IMR-90 (cell line): ENCODE measurements around the gene LENG1. TPM values are rescaled to one million over a fixed set of nuclear protein-coding genes. Genes with fewer than 3 reads are reported as not detected.
A peak's percentile ranks its signal among the peaks of the same experiment; 100 is the strongest.

Experiments
- ATAC-seq: fragments of 200-7000 bp; cut with Tn5 transposase; 2 replicates; pipeline ENCODE4 v1.9.1; 2020; ENCODE audit warnings: low read depth, mild to moderate bottlenecking, moderate library complexity
- BruUV-seq: library from RNA; stranded (reverse); fragments of 400-500 nt; replicated peaks from 2 replicates; lab custom pipeline; 2021; lab: Mats Ljungman, UMichigan
- CTCF ChIA-PET: fragments of 300-600 bp; formaldehyde crosslinking; extraction: SDS; loops from one replicate; lab custom pipeline; 2021; ENCODE audit warnings: antibody characterized with exemption; lab: Yijun Ruan, JAX
- POLR2A ChIA-PET: fragments of 300-600 bp; sonication (Branson Sonifier 250); formaldehyde crosslinking; loops from one replicate; lab custom pipeline; 2022; ENCODE audit warnings: antibody characterized with exemption; ENCODE audit not compliant: unreplicated experiment; lab: Charles Lee
- DNase-seq: peaks from one replicate; pipeline ENCODE4 v3.0.0; 2013
- H2AFZ ChIP-seq: replicated peaks from 2 replicates; pipeline ENCODE3; 2013; ENCODE audit warnings: low read length, mild to moderate bottlenecking; ENCODE audit not compliant: poor library complexity
- H2AK5ac ChIP-seq: 2 replicates; pipeline ENCODE4 v1.6.1; 2013; ENCODE audit warnings: low read depth, low read length, inconsistent platforms
- H2AK9ac ChIP-seq: replicated peaks from 2 replicates; pipeline ENCODE3; 2013; ENCODE audit warnings: mild to moderate bottlenecking, low read depth, low read length, moderate library complexity; ENCODE audit not compliant: poor library complexity
- H2BK120ac ChIP-seq: 2 replicates; pipeline ENCODE4 v1.6.1; 2013; ENCODE audit warnings: low read depth, low read length, inconsistent platforms
- H2BK15ac ChIP-seq: 3 replicates; pipeline ENCODE4 v1.6.1; 2013; ENCODE audit warnings: low read depth, low read length, inconsistent platforms
- H2BK20ac ChIP-seq: 2 replicates; pipeline ENCODE4 v1.6.1; 2013; ENCODE audit warnings: low read depth, mild to moderate bottlenecking, inconsistent platforms, low read length, moderate library complexity
- H2BK5ac ChIP-seq: 2 replicates; pipeline ENCODE4 v1.6.1; 2013; ENCODE audit warnings: mild to moderate bottlenecking, low read depth, low read length, inconsistent platforms; ENCODE audit not compliant: poor library complexity, severe bottlenecking
- H3K14ac ChIP-seq: replicated peaks from 2 replicates; pipeline ENCODE4 v1.6.1; 2013; ENCODE audit warnings: low read depth, low read length, inconsistent platforms
- H3K18ac ChIP-seq: 2 replicates; pipeline ENCODE4 v1.6.1; 2013; ENCODE audit warnings: low read depth, low read length, control low read depth
- H3K23ac ChIP-seq: 2 replicates; pipeline ENCODE4 v1.6.1; 2013; ENCODE audit warnings: low read depth, low read length, inconsistent platforms
- H3K27ac ChIP-seq: 2 replicates; pipeline ENCODE4 v1.5.1; 2013; ENCODE audit warnings: mild to moderate bottlenecking, control low read depth, low read length; ENCODE audit not compliant: insufficient read depth
- H3K27me3 ChIP-seq: 2 replicates; pipeline ENCODE4 v1.6.1; 2013; ENCODE audit warnings: low read length; ENCODE audit not compliant: control insufficient read depth, insufficient read depth
- H3K36me3 ChIP-seq: 2 replicates; pipeline ENCODE4 v1.6.1; 2013; ENCODE audit warnings: low read length, mixed read lengths; ENCODE audit not compliant: control insufficient read depth, insufficient read depth
- H3K4ac ChIP-seq: 2 replicates; pipeline ENCODE4 v1.6.1; 2013; ENCODE audit warnings: low read depth, low read length, inconsistent platforms
- H3K4me1 ChIP-seq: 2 replicates; pipeline ENCODE4 v1.6.1; 2013; ENCODE audit warnings: low read length, mixed read lengths; ENCODE audit not compliant: control insufficient read depth, insufficient read depth
- H3K4me2 ChIP-seq: 2 replicates; pipeline ENCODE4 v1.6.1; 2013; ENCODE audit warnings: low read depth, mild to moderate bottlenecking, control low read depth, low read length, moderate library complexity
- H3K4me3 ChIP-seq: 2 replicates; pipeline ENCODE4 v1.5.1; 2013; ENCODE audit warnings: low read depth, mild to moderate bottlenecking, control low read depth, low read length, moderate library complexity; ENCODE audit not compliant: insufficient read depth
- H3K56ac ChIP-seq: 2 replicates; pipeline ENCODE4 v1.6.1; 2013; ENCODE audit warnings: low read length, inconsistent platforms; ENCODE audit not compliant: insufficient read depth; ENCODE audit errors: extremely low read depth
- H3K79me1 ChIP-seq, 2 experiments: 2 replicates each; pipeline ENCODE4 v1.6.1; 2013; ENCODE audit warnings: low read length in 2 of 2, inconsistent platforms in 1 of 2, low read depth in 1 of 2
- H3K9ac ChIP-seq: 2 replicates; pipeline ENCODE4 v1.6.1; 2013; ENCODE audit warnings: low read depth, low read length, control low read depth
- H3K9me1 ChIP-seq: 2 replicates; pipeline ENCODE4 v1.6.1; 2013; ENCODE audit warnings: low read length, inconsistent platforms; ENCODE audit not compliant: insufficient read depth
- H3K9me3 ChIP-seq: 2 replicates; pipeline ENCODE4 v1.6.1; 2013; ENCODE audit warnings: low read length; ENCODE audit not compliant: control insufficient read depth, insufficient read depth
- H4K20me1 ChIP-seq: 2 replicates; pipeline ENCODE4 v1.6.1; 2013; ENCODE audit warnings: low read length, inconsistent platforms; ENCODE audit not compliant: insufficient read depth
- H4K5ac ChIP-seq: 2 replicates; pipeline ENCODE4 v1.6.1; 2013; ENCODE audit warnings: mild to moderate bottlenecking, low read depth, low read length, control low read depth
- H4K8ac ChIP-seq, 2 experiments: 2 replicates each; pipeline ENCODE4 v1.6.1; 2013; ENCODE audit warnings: low read depth in 2 of 2, low read length in 2 of 2, control low read depth in 1 of 2, inconsistent platforms in 1 of 2
- H4K91ac ChIP-seq: 2 replicates; pipeline ENCODE4 v1.6.1; 2013; ENCODE audit warnings: low read depth, low read length, inconsistent platforms; ENCODE audit not compliant: insufficient read depth
- CHD1 ChIP-seq: IDR thresholded peaks from 2 replicates; pipeline ENCODE4 v1.6.1; 2012; ENCODE audit warnings: low read depth, low read length, improper control_type of control experiment
- CTCF ChIP-seq: conservative IDR thresholded peaks from 2 replicates; pipeline ENCODE4 v1.5.1; 2012; ENCODE audit warnings: mild to moderate bottlenecking, low read depth, low read length, improper control_type of control experiment
- ELK1 ChIP-seq: fragments of 150-350 bp; IDR thresholded peaks from 2 replicates; pipeline ENCODE4 v1.6.1; 2016; ENCODE audit warnings: low read depth, mild to moderate bottlenecking, low read length, moderate library complexity, borderline replicate concordance
- MAZ ChIP-seq: IDR thresholded peaks from 2 replicates; pipeline ENCODE4 v1.6.1; 2012; ENCODE audit warnings: low read depth, mild to moderate bottlenecking, low read length, improper control_type of control experiment, moderate library complexity, borderline replicate concordance
- RAD21 ChIP-seq: IDR thresholded peaks from 2 replicates; pipeline ENCODE4 v1.6.1; 2012; ENCODE audit warnings: low read length, improper control_type of control experiment
- RFX5 ChIP-seq: IDR thresholded peaks from 2 replicates; pipeline ENCODE4 v1.8.0; 2012; ENCODE audit warnings: low read depth, mild to moderate bottlenecking, low read length, moderate library complexity
- SMC3 ChIP-seq: fragments of 150-350 bp; IDR thresholded peaks from 2 replicates; pipeline ENCODE4 v1.6.1; 2016; ENCODE audit warnings: low read depth, mild to moderate bottlenecking, antibody characterized with exemption, low read length, moderate library complexity
- WGBS, 2 experiments: methylation state at CpG; one replicate each; pipeline versions ENCODE4 v1.1.5 to v1.1.7; 2013; ENCODE audit warnings: missing lambda C conversion rate in 2 of 2; ENCODE audit not compliant: insufficient read length in 1 of 2; ENCODE audit errors: extremely low coverage in 2 of 2; 5-methylcytosine and 5-hydroxymethylcytosine counted together
- dilution Hi-C: fragments of 300-500 bp; cut with HindIII; formaldehyde crosslinking; loops from one replicate; pipeline ENCODE4 v1.14.3; 2018; ENCODE audit warnings: low sequenced_read_pairs; ENCODE audit not compliant: unreplicated experiment
- in situ Hi-C: fragments of 300-500 bp; cut with MboI; formaldehyde crosslinking; loops from 3 replicates; pipeline ENCODE4 v1.14.3; 2019; ENCODE audit warnings: low sequenced_read_pairs, inconsistent platforms, mixed read lengths
- intact Hi-C: fragments of 100-400 bp; cut with micrococcal nuclease; formaldehyde crosslinking; loops from 2 replicates; pipeline ENCODE4 v1.10.0; 2022
- polyA plus RNA-seq, 3 experiments: library from polyadenylated mRNA; depleted of rRNA; stranded (reverse); fragments of >200 nt; gene quantifications; 2 replicates each; pipeline ENCODE4 v1.2.3, GENCODE V29; 2012; ENCODE audit warnings: low replicate concordance in 1 of 3
- total RNA-seq: library from RNA; depleted of rRNA; stranded (reverse); fragments of >200 nt; gene quantifications from 2 replicates; pipeline ENCODE4 v1.2.3, GENCODE V29; 2012

Gene LENG1
- total and polyA plus RNA-seq, 2 of the 4 experiments (the other 2 are of a cell fraction), result 2.7 to 5.3 TPM

- ChIA-PET POLR2A (no interaction called here), CTCF (no interaction called here)
- Histone ChIP-seq H2AFZ (peak overlapping the region; percentile 89), H4K20me1 (no peaks in the 10 kb centered on the region), H3K18ac (no peak overlapping the region), H4K91ac (no peak overlapping the region), H4K8ac (no peak overlapping the region), H3K9ac (no peak overlapping the region), H2BK20ac (no peak overlapping the region), H3K27me3 (no peaks in the 10 kb centered on the region), H3K4me1 (no peaks in the 10 kb centered on the region), H3K4me2 (no peak overlapping the region), H2BK120ac (no peak overlapping the region), H2BK15ac (no peak overlapping the region), H2AK5ac (no peak overlapping the region), H3K4me3 (no peak overlapping the region), H3K23ac (no peak overlapping the region), H3K79me1 (no peaks in the 10 kb centered on the region), H2BK5ac (no peak overlapping the region), H3K56ac (no peak overlapping the region), H3K36me3 (no peaks in the 10 kb centered on the region), H3K9me1 (no peaks in the 10 kb centered on the region), H2AK9ac (peak overlapping the region; percentile 3), H3K14ac (no peak overlapping the region), H3K4ac (no peak overlapping the region), H4K5ac (no peak overlapping the region), H3K9me3 (no peaks in the 10 kb centered on the region), H3K27ac (no peak overlapping the region)
- intact Hi-C loops, result loop anchor here (1.0 to 2.0 kb wide), 2 partner anchors 20 to 63 kb away; partner anchors contain the start of gene MBOAT7
- dilution Hi-C loops, result no loop called here
- peak; percentile 73 for DNase-seq
- ATAC-seq, result peak; percentile 95
- in situ Hi-C loops, result no loop called here
- TF ChIP-seq RFX5, result no peak
- peak; percentile 73 for TF ChIP-seq RAD21
- TF ChIP-seq CTCF, result peak; percentile 84
- TF ChIP-seq CHD1, result no peak
- peak; percentile 67; the same call in 1 of the 2 replicates for TF ChIP-seq MAZ
- no peak for TF ChIP-seq ELK1
- peak; percentile 71 for TF ChIP-seq SMC3
- WGBS, 2 experiments, result 11% methylated on average over 9 of the region's 25 CpGs; no CpG with 5 or more reads in 1 of the 2 experiments
- no TSS peak for BruUV-seq
Observed at GRCh38 chr19:54168174-54168917, 8.8 kb upstream of the LENG1 start.
